22Rv1 (cell line): ENCODE measurements around the gene PCMT1.

Experiments
- ZFX ChIP-seq: fragments of 450-650 bp; IDR thresholded peaks from 2 replicates; pipeline ENCODE4 v1.6.1; 2017; ENCODE audit warnings: antibody characterized with exemption, borderline replicate concordance
- TF ChIP-seq, protein P1 (sequence below): fragments of 450-650 bp; IDR thresholded peaks from 2 replicates; pipeline ENCODE4 v1.5.1; 2017; ENCODE audit warnings: mild to moderate bottlenecking

DNA sequence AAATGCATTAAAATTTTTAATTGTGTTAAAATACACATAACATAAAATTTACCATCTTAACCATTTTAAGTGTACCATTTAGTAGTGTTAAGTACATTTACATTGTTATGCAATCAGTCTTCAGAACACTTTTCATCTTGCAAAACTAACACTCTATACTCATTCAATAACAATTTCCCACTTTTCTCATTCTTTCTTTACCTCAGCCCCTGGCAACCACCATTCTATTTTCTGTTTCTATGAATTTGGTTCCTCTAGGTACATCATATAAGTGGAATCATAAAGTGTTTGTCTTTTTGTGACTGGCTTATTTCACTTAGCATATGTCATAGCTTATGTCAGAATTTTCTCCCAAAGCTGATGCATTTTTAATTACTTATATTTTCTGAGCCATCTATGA lies 32.2 kb downstream of the PCMT1 start:
- TF ChIP-seq, protein P1, sequence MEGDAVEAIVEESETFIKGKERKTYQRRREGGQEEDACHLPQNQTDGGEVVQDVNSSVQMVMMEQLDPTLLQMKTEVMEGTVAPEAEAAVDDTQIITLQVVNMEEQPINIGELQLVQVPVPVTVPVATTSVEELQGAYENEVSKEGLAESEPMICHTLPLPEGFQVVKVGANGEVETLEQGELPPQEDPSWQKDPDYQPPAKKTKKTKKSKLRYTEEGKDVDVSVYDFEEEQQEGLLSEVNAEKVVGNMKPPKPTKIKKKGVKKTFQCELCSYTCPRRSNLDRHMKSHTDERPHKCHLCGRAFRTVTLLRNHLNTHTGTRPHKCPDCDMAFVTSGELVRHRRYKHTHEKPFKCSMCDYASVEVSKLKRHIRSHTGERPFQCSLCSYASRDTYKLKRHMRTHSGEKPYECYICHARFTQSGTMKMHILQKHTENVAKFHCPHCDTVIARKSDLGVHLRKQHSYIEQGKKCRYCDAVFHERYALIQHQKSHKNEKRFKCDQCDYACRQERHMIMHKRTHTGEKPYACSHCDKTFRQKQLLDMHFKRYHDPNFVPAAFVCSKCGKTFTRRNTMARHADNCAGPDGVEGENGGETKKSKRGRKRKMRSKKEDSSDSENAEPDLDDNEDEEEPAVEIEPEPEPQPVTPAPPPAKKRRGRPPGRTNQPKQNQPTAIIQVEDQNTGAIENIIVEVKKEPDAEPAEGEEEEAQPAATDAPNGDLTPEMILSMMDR, result no peak
- no peak for TF ChIP-seq ZFX
